Tibial nerve (tissue), 3 donors: ENCODE measurements around the gene DNAJC13.

Source experiments
- CTCF ChIP-seq, 5 experiments: fragments of 200-600 bp in 3 of 5; fragments of 450-650 bp in 2 of 5; sonication (generic) in 3 of 5; IDR thresholded peaks; one replicate each; pipeline ENCODE4 v1.5.1; 2016 to 2019; ENCODE audit warnings: antibody characterized with exemption in 5 of 5, mild to moderate bottlenecking in 3 of 5, moderate library complexity in 2 of 5
- POLR2A ChIP-seq, 2 donors: fragments of 450-650 bp; IDR thresholded peaks; one replicate each; pipeline ENCODE4 v1.6.1; 2017; ENCODE audit warnings: antibody characterized with exemption in 2 of 2, mild to moderate bottlenecking in 2 of 2, moderate library complexity in 2 of 2

- TF ChIP-seq CTCF (IDR thresholded peaks at IDR 0.05) (no peak), POLR2A (IDR thresholded peaks at IDR 0.05) (no peak)
Measured at GRCh38 chr3:132549169-132549568, 131.9 kb downstream of the DNAJC13 start.
